Testis (tissue), 3 donors: ENCODE measurements around the gene FOLR3. TPM values are rescaled to one million over a fixed set of nuclear protein-coding genes. Genes with fewer than 3 reads are reported as not detected.

Experiments
- DNase-seq: peaks from one replicate; pipeline ENCODE4 v3.0.0-alpha.2; 2019
- H3K27ac ChIP-seq, 2 donors: fragments of 200-600 bp; sonication (generic); one replicate each; pipeline ENCODE4 v1.5.1; 2019
- H3K27me3 ChIP-seq: fragments of 200-600 bp; sonication (generic); one replicate; pipeline ENCODE4 v1.5.1; 2019
- H3K36me3 ChIP-seq: fragments of 200-600 bp; sonication (generic); one replicate; pipeline ENCODE4 v1.5.1; 2017; ENCODE audit warnings: low read depth; ENCODE audit errors: missing control alignments
- H3K4me1 ChIP-seq: fragments of 200-600 bp; sonication (generic); one replicate; pipeline ENCODE4 v1.5.1; 2019
- H3K4me3 ChIP-seq, 2 donors: fragments of 200-600 bp; sonication (generic); one replicate each; pipeline ENCODE4 v1.5.1; 2017 to 2019
- H3K9me3 ChIP-seq: fragments of 200-600 bp; sonication (generic); one replicate; pipeline ENCODE4 v1.5.1; 2017
- POLR2A ChIP-seq: fragments of 450-650 bp; IDR thresholded peaks from one replicate; pipeline ENCODE4 v1.6.1; 2017; ENCODE audit warnings: antibody characterized with exemption, mild to moderate bottlenecking, moderate library complexity
- WGBS, 2 donors: methylation state at CpG; one replicate each; pipeline ENCODE4 v1.1.5; 2018; 5-methylcytosine and 5-hydroxymethylcytosine counted together
- intact Hi-C: fragments of 100-400 bp; cut with DNase I; formaldehyde crosslinking; loops from one replicate; pipeline ENCODE4 v1.15.1; 2023; ENCODE audit warnings: low total_unique reads
- polyA plus RNA-seq: library from polyadenylated mRNA; stranded (reverse); fragments of 350-450 nt; fragmentation: Illumina TruSeq; extraction: RNeasy Lipid Tissue Mini Kit (QIAGEN cat#74804); gene quantifications from one replicate; pipeline ENCODE4 v1.2.3, GENCODE V29; 2014; ENCODE audit warnings: low read depth, low replicate concordance; ENCODE audit not compliant: insufficient read depth
- total RNA-seq, 2 donors: library from RNA; depleted of rRNA; stranded (reverse); fragments of >200 nt; gene quantifications; one replicate each; pipeline ENCODE4 v1.2.3, GENCODE V29; 2016
- TF ChIP-seq, protein P1 (sequence below), 3 experiments: fragments of 450-650 bp in 2 of 3; fragments of 200-600 bp in 1 of 3; sonication (generic) in 1 of 3; IDR thresholded peaks; one replicate each; pipeline ENCODE4 v1.5.1; 2016 to 2019; ENCODE audit warnings: antibody characterized with exemption in 3 of 3, mild to moderate bottlenecking in 2 of 3, moderate library complexity in 1 of 3

Gene FOLR3
- total and polyA plus RNA-seq, 3 donors from 2014 or later = 0.55 to 0.79 TPM; not detected in 1

GRCh38 chr11:72114570-72114969 lies 21.0 kb upstream of the FOLR3 start:
- intact Hi-C loops = no loop called here
- no peak for DNase-seq
- H3K9me3 ChIP-seq = no peaks in the 10 kb centered on the region
- no peaks in the 10 kb centered on the region for H3K36me3 ChIP-seq
- TF ChIP-seq, protein P1, sequence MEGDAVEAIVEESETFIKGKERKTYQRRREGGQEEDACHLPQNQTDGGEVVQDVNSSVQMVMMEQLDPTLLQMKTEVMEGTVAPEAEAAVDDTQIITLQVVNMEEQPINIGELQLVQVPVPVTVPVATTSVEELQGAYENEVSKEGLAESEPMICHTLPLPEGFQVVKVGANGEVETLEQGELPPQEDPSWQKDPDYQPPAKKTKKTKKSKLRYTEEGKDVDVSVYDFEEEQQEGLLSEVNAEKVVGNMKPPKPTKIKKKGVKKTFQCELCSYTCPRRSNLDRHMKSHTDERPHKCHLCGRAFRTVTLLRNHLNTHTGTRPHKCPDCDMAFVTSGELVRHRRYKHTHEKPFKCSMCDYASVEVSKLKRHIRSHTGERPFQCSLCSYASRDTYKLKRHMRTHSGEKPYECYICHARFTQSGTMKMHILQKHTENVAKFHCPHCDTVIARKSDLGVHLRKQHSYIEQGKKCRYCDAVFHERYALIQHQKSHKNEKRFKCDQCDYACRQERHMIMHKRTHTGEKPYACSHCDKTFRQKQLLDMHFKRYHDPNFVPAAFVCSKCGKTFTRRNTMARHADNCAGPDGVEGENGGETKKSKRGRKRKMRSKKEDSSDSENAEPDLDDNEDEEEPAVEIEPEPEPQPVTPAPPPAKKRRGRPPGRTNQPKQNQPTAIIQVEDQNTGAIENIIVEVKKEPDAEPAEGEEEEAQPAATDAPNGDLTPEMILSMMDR (IDR thresholded peaks at IDR 0.05) = no peak
- no peak for TF ChIP-seq POLR2A
- H3K4me3 ChIP-seq = no peak overlapping the region
- 89 to 100% methylated on average over 1 of the region's 1 CpG for WGBS, 2 donors
- H3K27ac ChIP-seq = no peak overlapping the region
- H3K27me3 ChIP-seq = no peaks in the 10 kb centered on the region
- peaks cover 13% of the 10 kb centered on the region for H3K4me1 ChIP-seq

- DNase-seq = no peak
- Histone ChIP-seq H3K27me3 (no peaks in the 10 kb centered on the region), H3K27ac (no peak overlapping the region), H3K4me1 (peaks cover 13% of the 10 kb centered on the region), H3K36me3 (no peaks in the 10 kb centered on the region), H3K9me3 (no peaks in the 10 kb centered on the region), H3K4me3 (no peak overlapping the region)
- intact Hi-C loops = no loop called here
- TF ChIP-seq, protein P1 (IDR thresholded peaks at IDR 0.05) = no peak
- TF ChIP-seq POLR2A = no peak
- 93 to 94% methylated on average over 6 of the region's 6 CpGs for WGBS, 2 donors
Measured at GRCh38 chr11:72116019-72116755, 19.3 kb upstream of the FOLR3 start.

DNA sequence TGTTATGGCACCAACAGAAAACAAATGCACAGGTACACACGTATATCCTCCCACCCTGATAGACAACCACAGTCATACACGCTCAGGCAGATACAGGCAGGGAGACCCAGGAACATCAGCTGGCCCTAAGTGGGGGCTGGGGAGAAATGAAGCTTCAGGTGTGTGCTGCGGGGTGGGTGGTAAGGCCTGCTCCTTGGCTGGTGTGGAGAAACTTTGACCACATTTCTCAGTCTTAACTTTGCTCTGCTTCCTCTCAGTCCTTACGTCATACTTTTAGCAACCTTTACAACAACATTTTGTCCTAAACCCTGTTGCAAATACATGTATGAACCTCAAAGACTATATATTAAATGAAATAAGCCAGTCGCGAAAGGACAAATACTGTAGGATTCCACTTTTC lies 16.3 kb upstream of the FOLR3 start:
- TF ChIP-seq, protein P1 (IDR thresholded peaks at IDR 0.05) = no peak
- TF ChIP-seq POLR2A = no peak
- 67 to 73% methylated on average over 6 of the region's 6 CpGs for WGBS, 2 donors
- Histone ChIP-seq H3K27me3 (no peaks in the 10 kb centered on the region), H3K27ac (no peak overlapping the region), H3K36me3 (no peaks in the 10 kb centered on the region), H3K9me3 (no peaks in the 10 kb centered on the region), H3K4me3 (no peak overlapping the region), H3K4me1 (no peaks in the 10 kb centered on the region)
- DNase-seq = no peak
- intact Hi-C loops = no loop called here

DNA sequence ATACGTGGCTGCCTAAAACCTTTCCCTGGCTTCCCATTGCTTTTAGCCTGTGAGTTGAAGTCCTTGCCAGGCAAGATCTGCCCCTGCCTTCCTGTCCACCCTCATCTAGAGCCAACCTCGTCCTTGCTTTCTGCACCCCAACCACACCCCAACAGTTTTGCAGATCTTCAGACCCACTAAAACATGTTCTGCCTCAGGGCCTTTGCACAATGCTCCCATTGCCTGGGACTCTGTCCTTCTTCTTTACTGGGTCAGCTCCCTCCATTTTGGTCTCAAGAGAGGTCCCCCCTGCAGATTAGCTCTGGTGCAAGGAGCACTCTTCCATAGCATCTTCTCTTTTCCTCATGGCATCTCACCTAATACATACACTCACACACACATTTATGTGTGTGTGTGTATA lies 14.6 kb upstream of the FOLR3 start:
- no peak for DNase-seq
- Histone ChIP-seq H3K4me3 (no peak overlapping the region), H3K4me1 (no peaks in the 10 kb centered on the region), H3K36me3 (no peaks in the 10 kb centered on the region), H3K27ac (no peak overlapping the region), H3K27me3 (no peaks in the 10 kb centered on the region), H3K9me3 (no peaks in the 10 kb centered on the region)
- TF ChIP-seq POLR2A = no peak
- TF ChIP-seq, protein P1 (IDR thresholded peaks at IDR 0.05) = no peak
- intact Hi-C loops = no loop called here
- WGBS, 2 donors = 76 to 89% methylated on average over 2 of the region's 2 CpGs

- H3K9me3 ChIP-seq = no peaks in the 10 kb centered on the region
- no peaks in the 10 kb centered on the region for H3K4me1 ChIP-seq
- TF ChIP-seq, protein P1 (IDR thresholded peaks at IDR 0.05) = no peak
- TF ChIP-seq POLR2A = no peak
- H3K27ac ChIP-seq = no peak overlapping the region
- H3K4me3 ChIP-seq = no peak overlapping the region
- no peak for DNase-seq
- intact Hi-C loops = no loop called here
- H3K27me3 ChIP-seq = no peaks in the 10 kb centered on the region
- no peaks in the 10 kb centered on the region for H3K36me3 ChIP-seq
- 90 to 92% methylated on average over 1 of the region's 1 CpG for WGBS, 2 donors
Measured at GRCh38 chr11:72122607-72123006, 12.9 kb upstream of the FOLR3 start.
